NCI-H526 (cell line): ENCODE measurements around the gene SSC4D.

Experiments
- DNase-seq, 2 experiments: peaks; one replicate each; lab custom pipeline; 2025; lab: John Stamatoyannopoulos, UW

Gene SSC4D

GRCh38 chr7:76354516-76354915 lies 55.0 kb downstream of the SSC4D start:
- DNase-seq = no peak

DNA sequence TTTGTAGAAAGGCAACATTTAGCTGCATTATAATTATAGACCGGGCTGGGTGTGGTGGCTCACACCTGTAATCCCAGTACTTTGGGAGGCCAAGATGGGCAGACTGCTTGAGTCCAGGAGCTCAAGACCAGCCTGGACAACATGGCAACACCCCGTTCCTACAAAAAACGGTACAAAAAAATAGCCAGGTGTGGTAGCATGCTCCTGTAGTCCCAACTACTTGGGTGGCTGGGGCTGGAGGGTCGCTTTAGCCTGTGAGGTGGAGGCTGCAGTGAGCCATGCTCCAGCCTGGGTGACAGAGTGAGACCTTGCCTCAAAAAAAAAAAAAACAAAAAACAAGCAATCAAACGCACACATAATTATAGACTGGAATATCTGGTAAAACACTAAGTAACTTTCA lies 55.8 kb downstream of the SSC4D start:
- no peak for DNase-seq

- no peak for DNase-seq
These were observed 57.3 kb downstream of the SSC4D start for GRCh38 chr7:76352193-76352592.

DNA sequence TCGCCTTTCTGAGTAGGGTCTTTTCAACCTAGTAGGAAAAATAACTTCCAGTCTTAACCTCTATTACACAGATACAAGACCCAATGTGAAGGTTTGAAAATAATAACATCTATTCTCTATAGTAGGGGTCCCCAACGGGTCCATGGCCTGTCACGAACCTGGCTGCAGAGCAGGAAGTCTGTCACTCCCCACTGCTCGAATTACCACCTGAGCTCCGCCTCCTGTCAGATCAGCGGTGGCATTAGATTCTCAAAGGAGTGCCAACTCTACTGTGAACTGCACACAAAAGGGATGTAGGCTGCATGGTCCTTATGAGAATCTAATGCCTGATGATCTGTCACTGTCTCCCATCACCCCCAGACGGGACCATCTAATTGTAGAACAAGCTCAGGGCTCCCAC lies 58.1 kb downstream of the SSC4D start:
- no peak for DNase-seq

- no peak for DNase-seq
These were observed 60.1 kb downstream of the SSC4D start for GRCh38 chr7:76349313-76349885.

GRCh38 chr7:76347710-76348109 lies 61.8 kb downstream of the SSC4D start:
- no peak for DNase-seq

GRCh38 chr7:76346778-76347177 lies 62.7 kb downstream of the SSC4D start:
- DNase-seq = no peak

GRCh38 chr7:76346097-76346496 lies 63.4 kb downstream of the SSC4D start:
- DNase-seq = no peak

DNA sequence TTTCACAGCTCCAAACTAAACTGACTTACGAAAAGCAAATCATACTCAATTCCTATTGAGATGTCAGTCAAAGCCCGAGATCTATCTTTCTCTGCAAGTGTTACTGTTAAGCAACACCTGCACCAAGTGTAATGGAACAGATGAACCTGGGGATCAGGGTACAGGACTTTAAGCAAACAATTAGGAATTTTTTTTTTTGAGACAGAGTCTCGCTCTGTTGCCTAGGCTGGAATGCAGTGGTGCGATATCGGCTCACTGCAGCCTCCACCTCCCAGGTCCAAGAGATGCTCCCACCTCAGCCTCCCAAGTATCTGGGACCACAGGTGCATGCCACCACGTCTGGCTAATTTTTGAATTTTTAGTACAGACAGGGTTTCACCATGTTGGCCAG lies 65.6 kb downstream of the SSC4D start:
- no peak for DNase-seq

DNA sequence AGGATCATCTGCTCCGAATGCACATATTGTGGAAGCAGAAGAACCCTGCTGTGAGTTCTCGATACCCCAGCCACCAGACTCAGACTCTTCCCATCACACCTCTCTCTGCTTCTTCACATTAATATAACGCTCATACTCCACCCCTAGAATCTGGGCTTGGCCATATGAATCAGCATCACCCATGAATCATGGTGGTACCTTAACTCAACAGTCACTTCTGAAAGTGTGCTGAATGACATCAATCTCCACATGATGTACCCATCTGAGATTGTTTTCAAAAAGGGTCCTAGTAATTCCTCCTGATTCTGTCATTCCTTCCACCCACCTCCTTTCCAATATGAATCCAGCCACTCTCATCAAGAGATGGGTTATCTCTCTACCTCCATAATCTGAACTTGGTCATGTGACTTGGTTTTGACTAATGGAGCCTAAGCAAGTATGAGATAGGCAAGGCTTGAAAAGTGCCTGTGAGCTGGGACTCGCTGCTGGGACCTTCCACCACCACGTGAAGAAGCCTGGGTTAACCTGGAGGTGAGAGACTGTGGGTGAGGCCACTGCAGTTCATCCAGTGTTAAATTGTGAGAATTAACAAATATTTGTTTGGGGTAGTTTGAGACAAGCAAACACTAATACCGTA lies 66.1 kb downstream of the SSC4D start:
- no peak for DNase-seq

DNA sequence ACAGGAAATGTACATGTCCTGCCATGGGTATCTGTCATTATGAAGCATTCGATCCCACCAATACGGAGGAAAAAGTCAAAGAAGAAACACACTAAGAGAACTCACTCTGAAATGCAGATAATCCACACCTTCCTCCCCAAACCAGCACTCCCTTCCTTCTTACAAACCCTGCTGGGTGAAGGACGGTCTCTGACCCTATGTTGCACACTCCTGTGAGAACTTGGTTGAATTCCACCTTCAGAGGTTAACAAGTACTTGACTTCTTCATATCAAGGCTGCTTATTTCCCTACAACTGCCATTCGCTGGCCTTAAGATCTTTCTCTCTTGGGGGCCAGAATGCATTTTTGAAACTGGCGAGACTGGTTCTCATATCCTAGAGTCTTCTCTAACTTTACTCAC lies 67.3 kb downstream of the SSC4D start:
- DNase-seq = no peak

GRCh38 chr7:76340617-76341131 lies 68.8 kb downstream of the SSC4D start:
- DNase-seq = no peak
